LHCN-M2 (cell line): ENCODE results near the gene INHBB. TPM values are rescaled to one million over a fixed set of nuclear protein-coding genes. Genes with fewer than 3 reads are reported as not detected.
A peak's percentile ranks its signal among the peaks of the same experiment; 100 is the strongest.

ENCODE experiments used
- DNase-seq: peaks from one replicate; pipeline ENCODE4 v3.0.0-alpha.2; 2012; ENCODE audit warnings: low read depth
- total RNA-seq: library from RNA; depleted of rRNA; stranded (reverse); fragments of >200 nt; gene quantifications from 2 replicates; pipeline ENCODE4 v1.2.3, GENCODE V29; 2014

INHBB gene
- total RNA-seq, 1 experiment from 2014 or later = 0.46 TPM

DNA sequence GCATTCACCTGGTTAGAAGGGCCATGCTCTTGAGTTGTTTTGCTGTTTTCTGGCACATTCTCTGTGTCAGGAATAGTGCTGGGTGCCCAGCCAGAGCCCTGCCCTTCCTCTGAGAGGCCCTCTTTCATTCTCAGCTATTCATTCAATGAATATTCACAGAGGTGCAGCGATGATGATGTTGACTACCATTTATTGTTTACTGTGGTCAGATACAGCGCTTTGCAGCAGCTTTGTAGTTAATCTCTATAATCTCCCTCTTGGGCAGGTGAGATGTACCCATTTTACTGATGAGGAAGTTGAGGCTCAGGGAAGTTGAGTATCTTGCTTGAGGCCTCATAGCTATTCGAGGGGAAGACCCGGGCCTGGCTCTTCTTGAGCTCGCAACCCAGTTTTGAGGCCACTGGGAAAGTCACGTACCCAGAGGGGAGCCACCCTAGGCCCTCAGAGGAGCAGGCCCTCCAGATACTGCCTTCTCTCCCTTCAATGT is 9.9 kb downstream of the INHBB start:
- DNase-seq = no peak

DNA sequence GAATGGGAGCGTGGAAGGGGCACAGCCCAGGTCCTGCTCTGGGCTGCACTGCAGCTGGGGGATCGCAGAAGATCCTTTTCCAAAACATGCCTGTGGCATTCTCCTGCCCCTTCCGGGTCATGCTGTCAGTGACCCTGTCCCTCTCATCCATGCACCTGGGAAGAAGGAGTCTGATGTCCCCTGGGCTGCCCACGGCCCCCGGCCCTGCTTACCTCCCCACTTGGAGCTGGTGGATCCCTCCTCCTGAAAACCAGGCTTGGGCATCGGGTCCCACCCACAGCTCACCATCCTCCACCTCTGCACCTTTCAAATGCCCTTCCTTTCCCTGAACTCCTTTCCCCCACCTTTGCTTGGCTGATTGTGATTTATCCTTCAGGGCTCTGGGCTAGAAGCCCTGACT is 11.8 kb downstream of the INHBB start:
- no peak for DNase-seq

DNA sequence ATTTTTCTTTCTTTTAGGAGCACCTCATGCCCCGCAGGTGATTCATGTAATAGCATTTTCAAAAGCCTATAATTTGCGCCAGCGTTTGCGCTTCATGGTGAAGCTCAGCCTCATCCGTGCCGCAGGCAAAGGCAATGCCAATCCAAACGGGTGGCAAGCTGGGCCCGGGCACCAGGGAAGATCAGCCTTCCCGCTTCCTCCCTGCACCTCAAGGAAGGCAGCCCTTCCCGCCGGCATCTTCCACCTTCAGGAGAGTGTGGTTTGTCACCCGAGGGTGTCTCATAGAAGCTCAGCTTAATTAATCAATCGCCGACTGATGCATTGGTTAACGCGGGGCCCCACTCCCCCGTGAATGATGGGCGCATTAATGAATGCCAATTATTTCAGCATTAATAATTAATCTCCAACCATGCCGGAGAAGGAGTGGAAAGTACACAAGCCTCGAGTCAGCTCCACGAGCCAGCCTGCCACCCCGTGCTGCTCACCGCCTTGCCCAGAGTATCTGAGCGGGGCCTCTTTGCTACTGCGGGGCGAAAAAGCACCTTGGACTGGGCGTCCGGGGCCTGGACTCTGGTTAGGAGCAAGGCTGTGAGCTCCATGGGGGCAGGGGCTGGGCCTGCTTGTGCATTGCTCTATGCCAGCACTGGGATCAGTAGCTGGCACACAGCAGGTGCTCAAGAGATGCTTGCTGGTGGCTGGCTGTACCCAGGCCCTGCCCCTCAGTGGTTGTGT is 13.0 kb downstream of the INHBB start:
- no peak for DNase-seq

DNA sequence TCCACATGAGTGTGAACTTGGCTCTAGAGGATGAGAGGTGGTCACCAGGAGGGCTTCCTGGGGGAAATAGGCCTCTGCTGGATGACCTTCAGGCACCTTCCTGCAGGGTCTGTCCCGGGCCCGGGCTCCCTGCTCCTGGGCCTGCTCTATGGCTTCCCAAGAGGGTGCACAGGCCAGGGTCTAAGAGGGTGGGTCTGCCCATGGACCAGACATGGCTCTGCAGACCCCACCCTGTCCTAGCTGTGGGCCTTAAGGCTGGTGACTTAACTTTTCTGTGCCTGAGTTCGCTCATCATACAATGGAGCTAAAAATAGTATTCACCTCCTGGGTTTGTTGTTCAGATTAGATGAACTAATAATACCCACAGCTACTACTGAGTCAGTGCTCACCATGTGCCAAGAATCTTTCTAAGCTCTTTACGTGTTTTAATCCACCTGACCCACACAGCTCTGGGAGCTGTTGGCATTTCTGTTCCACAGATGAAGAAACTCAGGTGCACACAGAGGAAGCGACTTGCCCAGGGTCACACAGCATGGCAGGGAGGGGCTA is 14.4 kb downstream of the INHBB start:
- no peak for DNase-seq

DNA sequence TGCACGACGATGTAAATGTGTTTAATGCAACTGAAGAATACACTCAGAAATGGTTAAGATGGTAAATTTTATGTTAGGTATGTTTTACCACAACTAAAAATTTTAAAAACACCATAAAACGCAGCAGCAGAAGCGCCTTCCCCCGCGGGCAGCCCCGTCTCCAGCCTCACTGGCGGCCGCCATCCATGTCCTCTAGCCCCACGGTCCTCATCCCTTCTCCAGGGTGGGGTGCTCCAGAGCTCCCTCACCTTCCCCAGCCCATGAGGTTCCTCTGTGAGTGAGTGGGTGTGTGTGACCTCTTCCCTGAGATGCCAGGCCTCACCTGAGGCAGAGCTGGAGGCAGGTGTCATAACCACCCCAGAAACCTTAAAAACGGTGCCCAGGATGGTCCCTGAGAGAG is 17.0 kb downstream of the INHBB start:
- no peak for DNase-seq

GRCh38 chr2:120365236-120365793 is 19.4 kb downstream of the INHBB start:
- DNase-seq = no peak

GRCh38 chr2:120366698-120367097 is 20.8 kb downstream of the INHBB start:
- no peak for DNase-seq

DNA sequence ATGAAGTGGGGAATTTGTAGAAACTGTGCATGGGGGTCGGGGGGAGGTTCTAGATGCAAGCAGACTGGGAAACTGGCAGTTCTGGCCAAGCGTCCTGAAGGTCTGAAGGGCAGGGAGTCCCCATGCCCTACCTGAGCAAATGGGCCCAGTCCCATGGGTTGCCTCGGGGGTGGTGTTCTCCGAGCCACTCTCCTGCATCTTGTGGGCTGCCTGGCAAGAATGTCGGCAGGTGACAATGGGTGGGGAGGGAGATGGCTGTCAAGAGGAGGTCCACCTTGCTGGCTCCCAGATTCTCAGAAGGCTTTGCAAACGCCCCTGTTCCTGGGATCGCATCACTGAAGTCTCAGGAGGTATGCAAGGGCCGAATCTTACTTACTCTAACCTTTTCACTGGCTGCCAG is 21.3 kb downstream of the INHBB start:
- DNase-seq = no peak

GRCh38 chr2:120367649-120368048 is 21.7 kb downstream of the INHBB start:
- DNase-seq = peak; percentile 49

DNA sequence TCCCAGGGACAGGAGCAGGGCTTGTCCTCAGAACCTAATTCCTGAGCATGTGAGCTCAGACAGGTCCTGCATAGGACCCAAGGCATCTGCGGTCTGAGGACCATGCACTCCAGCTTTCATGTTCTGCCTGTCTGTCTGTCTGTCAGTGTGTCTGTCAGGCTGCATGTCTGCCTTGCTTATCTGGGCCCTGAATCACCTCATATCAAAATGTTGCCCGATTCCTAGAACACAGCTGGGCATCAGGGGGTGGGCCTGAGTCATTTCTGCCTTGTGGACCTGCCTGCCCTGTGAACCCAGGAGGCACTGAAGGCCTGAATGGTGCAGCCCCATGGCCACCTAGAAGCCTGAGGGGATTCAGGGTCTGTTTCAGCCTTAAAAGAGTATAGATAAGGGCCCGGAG is 22.1 kb downstream of the INHBB start:
- peak; percentile 8 for DNase-seq

DNA sequence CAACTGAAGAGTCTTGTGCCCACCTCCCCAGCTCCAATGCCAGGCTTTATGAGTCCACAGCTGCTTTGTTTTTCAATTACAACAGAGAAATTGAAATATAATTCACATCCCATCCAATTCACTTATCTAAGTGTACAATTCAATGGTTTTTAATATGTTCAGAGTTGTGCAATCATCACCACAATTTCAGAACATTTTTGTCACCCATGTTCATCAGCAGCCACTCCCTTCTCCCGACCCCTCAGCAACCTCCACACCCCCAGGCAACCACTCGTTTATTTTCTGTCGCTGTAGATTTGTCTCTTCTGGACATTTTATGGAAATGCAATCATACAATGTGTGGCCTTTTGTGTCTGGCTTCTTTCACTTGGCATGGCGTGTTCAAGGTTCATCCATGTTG is 23.3 kb downstream of the INHBB start:
- DNase-seq = no peak

GRCh38 chr2:120371969-120372625 is 26.2 kb downstream of the INHBB start:
- DNase-seq = no peak

GRCh38 chr2:120372816-120373215 is 26.9 kb downstream of the INHBB start:
- no peak for DNase-seq

DNA sequence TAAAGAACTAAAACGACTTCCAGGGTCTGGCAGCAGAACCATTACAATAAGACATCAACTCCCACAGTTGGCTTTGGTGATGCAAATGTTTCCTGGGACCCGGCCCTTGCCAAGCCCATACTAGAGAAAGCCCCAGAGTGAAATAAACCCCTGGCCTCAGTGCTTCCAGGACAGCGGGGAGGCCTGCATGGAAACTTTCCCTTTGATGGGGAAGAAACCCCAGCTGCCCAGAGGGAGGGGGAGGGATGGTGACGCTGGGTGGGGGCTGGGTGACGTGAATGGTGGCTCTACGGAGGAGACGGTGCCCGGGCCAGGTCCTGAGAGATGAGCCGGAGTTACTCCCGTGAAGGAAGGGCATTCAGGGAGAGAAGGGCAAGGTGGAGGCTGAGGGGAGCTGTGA is 27.5 kb downstream of the INHBB start:
- DNase-seq = no peak

- no peak for DNase-seq
Observed at GRCh38 chr2:120374821-120375220, 28.9 kb downstream of the INHBB start.

DNA sequence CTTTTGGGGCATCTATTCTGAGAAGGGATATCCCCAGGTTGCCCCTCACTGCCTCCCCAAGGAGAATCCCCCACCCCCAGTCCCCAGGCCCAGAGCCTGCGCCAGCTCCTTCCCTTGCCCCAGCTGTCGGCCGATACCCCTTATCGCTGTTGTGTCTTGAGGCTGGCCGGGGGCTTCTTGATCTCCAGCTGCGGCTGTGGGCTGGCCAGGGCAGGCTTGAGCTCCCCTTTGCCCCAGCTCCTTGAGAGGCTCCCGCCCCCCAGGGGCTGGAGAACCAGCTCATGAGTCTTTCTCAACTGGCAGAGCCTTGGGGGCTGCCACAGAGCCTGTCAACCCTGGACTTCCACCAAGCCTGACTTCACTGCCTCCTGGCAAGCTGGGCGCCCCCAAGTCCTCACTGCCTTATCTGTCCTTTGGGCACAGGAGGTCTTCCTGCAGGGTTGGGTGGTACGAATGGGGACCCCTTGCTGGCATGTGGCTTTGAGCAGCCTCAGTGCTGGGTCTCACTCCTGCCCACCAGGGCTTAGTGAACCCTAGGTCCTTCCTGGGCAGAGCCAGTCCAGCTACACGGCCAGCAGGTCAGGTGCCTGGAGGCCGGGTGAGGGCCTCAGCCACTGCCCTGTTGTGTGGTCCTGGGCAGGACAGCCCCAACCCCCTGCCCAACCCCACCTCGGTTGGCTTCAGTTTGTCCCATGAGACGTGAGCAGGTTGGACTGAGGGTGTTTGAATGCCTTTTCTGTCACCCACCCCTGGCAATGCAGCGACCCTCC is 29.5 kb downstream of the INHBB start:
- DNase-seq = no peak

GRCh38 chr2:120376101-120376500 is 30.2 kb downstream of the INHBB start:
- DNase-seq = no peak

- DNase-seq = no peak
Observed at GRCh38 chr2:120376679-120377640, 31.0 kb downstream of the INHBB start.

DNA sequence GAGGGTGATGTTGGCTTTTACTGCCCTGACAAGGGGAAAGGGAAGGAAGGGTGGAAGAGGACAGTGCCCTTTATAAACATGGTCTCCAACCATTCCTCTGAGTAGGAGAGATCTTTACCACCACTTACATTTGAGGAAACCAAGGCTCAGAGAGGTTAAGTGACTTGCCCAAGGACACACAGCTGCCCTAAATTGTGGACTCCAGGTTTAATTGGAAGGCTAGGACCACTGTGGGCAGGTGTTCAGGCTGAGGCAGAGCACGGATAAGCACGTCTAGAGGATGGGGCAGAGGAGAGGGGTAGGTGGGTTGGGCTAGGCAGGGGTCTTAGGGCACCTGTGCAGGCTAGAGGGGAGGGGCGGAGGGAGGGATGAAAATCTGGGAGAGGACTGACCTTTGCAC is 32.7 kb downstream of the INHBB start:
- DNase-seq = no peak
